ENCODE results near the gene NUF2.
A peak's percentile ranks its signal among the peaks of the same experiment; 100 is the strongest.
"Not testable (repeated sequence)": the region's sequence is repeated elsewhere in the genome, so short reads cannot be mapped to it uniquely, and the experiment has no call there.

The NUF2 gene

DNA sequence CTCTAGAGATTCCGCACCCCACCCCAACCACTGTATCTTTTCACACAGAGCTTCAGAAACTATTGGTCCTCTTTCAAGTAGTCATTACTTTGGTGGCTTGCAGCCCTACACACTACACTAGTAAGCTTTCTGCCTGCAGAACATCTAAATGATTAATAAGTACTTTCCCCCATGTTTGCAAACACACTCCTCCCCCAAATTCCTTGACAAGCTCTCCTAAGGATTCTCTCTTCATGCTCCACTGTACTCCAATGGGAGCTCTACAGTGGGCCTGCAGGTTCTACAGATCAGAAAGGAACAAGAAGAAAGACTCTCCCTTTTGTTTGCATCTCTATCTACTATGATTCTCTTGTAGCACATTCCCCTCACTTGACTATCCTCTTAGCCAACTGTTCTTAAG, 16.3 kb upstream of the NUF2 start:
- H3K4me3 ChIP-seq (ENCODE audit: control insufficient read depth, low read depth, low read length), result no peak overlapping the region
- TF ChIP-seq, protein P1, sequence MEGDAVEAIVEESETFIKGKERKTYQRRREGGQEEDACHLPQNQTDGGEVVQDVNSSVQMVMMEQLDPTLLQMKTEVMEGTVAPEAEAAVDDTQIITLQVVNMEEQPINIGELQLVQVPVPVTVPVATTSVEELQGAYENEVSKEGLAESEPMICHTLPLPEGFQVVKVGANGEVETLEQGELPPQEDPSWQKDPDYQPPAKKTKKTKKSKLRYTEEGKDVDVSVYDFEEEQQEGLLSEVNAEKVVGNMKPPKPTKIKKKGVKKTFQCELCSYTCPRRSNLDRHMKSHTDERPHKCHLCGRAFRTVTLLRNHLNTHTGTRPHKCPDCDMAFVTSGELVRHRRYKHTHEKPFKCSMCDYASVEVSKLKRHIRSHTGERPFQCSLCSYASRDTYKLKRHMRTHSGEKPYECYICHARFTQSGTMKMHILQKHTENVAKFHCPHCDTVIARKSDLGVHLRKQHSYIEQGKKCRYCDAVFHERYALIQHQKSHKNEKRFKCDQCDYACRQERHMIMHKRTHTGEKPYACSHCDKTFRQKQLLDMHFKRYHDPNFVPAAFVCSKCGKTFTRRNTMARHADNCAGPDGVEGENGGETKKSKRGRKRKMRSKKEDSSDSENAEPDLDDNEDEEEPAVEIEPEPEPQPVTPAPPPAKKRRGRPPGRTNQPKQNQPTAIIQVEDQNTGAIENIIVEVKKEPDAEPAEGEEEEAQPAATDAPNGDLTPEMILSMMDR (conservative IDR thresholded peaks at IDR 0.05; ENCODE audit: control insufficient read depth, insufficient read depth, low read depth, low read length), result no peak
- no peak for DNase-seq (ENCODE audit: low read depth)

DNA sequence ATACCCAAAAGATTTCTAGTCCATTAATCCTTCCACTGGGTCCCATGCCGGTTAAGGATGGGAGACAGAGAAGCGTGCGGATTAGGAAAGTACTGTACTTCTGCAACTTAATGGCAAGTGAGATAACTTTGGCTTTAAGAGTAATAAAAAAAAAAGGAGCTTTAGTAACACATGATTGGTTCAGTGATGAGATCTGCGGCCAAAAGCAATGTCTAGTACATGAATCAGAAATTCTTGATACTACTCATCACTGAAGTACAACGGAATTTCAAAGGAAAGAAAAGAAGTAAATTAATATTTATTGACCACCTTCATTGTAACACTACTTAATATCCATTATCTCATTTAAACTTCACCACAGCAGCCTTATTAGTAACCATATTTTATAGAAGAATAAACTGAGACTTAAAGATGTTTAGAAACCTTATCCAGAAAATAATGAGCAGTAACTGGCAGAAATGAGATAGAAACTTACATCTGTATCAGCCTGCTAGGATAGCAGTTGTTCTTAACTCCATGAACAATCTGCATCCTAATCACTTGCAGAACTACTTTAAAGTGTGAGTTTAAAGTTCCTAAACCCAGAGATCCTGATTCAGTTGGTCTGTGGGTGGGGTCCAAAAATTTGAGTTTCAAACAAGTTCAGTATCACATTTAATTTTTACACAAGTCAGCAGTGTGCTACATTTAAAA, 14.1 kb upstream of the NUF2 start:
- H3K4me3 ChIP-seq (ENCODE audit: control insufficient read depth, low read depth, low read length), result no peak overlapping the region
- TF ChIP-seq, protein P1 (conservative IDR thresholded peaks at IDR 0.05; ENCODE audit: control insufficient read depth, insufficient read depth, low read depth, low read length), result no peak
- peak; percentile 88 for DNase-seq (ENCODE audit: low read depth)

DNA sequence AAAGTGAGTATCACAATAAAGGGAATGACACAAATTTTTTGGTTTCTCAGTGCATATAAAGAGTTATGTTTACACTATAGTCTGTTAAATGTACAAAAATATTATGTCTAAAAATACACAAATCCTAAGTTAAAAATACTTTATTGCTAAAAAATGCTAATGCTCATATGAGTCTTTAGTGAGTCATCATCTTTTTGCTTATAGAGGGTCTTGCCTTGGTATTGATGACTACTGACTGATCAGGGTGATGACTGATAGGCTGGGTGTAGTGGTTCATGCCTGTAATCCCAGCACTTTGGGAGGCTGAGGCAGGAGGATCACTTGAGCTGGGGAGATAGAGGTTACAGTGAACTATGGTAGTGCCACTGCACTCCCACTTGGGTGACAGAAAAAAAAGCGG, 12.9 kb upstream of the NUF2 start:
- DNase-seq (ENCODE audit: low read depth), result peak; percentile 30
- no peak overlapping the region for H3K4me3 ChIP-seq (ENCODE audit: control insufficient read depth, low read depth, low read length)
- TF ChIP-seq, protein P1 (conservative IDR thresholded peaks at IDR 0.05; ENCODE audit: control insufficient read depth, insufficient read depth, low read depth, low read length), result no peak

DNA sequence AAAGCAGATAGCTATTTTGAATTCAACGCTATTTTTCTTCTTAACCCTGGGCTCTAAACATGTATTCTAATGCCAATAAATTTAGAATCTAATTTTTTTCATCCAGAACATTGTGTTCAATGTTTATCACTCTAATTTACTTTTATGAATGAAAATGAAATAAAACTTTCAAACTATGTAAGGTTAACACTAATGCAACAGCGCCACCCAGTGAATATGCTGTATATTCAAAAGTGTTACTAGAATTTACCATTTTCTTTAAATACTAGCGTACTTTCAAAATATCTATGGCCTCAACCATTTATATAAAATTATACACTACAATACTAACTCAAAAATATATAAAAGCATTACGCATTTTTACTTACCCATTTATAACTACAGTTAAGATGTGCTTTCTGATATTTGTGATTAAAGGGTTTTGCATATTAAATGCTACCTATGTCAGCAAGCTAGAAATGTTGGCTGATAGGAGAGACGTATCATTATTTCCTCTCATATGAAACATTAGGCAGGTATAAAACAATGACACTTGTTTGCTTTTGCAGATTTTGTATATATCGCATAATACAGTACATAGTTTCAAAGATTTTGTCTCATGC, 5.9 kb upstream of the NUF2 start:
- TF ChIP-seq, protein P1 (conservative IDR thresholded peaks at IDR 0.05; ENCODE audit: control insufficient read depth, insufficient read depth, low read depth, low read length), result peak; percentile 54
- no peak overlapping the region for H3K4me3 ChIP-seq (ENCODE audit: control insufficient read depth, low read depth, low read length)
- DNase-seq (ENCODE audit: low read depth), result peak; percentile 69

DNA sequence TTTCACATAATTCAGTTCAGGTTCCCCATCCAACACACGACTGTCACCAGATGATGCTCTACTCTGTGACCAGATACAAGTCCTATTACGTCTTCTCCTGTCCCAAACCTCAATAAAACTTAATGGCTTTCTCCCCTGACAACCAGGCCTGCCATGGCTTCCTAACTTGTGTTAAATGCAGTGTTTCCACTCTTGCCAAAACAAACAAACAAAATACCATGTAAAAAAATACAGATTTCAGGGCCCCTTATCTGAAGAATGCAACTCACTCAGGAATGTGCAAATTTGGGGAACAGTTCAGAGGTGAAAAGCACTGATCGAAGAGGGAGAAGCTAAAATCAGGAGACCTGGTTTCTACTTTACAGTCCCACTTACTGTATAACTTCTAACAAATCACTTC, 863 bp upstream of the NUF2 start:
- peak overlapping the region; percentile 85 for H3K4me3 ChIP-seq (ENCODE audit: control insufficient read depth, low read depth, low read length)
- TF ChIP-seq, protein P1 (conservative IDR thresholded peaks at IDR 0.05; ENCODE audit: control insufficient read depth, insufficient read depth, low read depth, low read length), result no peak
- DNase-seq (ENCODE audit: low read depth), result no peak

DNA sequence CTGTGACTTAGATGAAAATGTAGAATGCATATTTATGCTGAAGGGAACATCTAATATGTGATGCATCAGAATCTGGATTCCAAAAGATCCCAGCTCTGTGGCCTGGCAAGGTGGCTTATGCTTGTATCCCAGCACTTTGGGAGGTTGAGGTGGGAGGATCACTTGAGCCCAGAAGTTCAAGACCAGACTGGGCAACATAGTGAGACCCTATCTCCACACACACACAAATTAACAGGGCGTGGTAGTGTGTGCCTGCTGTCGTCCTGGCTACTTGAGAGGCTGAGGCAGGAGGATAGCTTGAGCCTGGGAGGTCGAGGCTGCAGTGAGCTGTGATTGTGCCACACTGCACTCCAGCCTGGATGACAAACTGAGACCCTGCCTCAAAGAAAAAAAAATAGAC, 1.6 kb downstream of the NUF2 start:
- DNase-seq (ENCODE audit: low read depth), result not testable (repeated sequence)
- peak overlapping the region; percentile 85 for H3K4me3 ChIP-seq (ENCODE audit: control insufficient read depth, low read depth, low read length)

DNA sequence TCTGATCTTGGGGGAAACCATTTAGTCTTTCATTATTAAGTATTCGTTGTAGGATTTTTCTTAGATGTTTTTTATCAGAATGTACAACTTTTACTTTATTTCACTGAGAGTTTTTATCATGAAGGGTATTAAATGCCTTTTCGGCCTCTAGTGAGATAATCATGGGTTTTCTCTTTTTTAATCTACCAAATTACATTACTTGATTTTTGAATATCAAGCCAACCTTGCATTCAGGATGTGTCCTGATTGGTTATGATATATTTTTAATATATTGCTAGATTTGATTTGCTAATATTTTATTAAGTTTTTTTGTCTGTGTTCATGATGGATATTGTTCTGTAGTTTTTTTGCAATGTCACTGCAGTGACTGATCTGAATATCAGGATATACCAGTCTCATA, 9.4 kb downstream of the NUF2 start:
- H3K4me3 ChIP-seq (ENCODE audit: control insufficient read depth, low read depth, low read length), result no peak overlapping the region
- TF ChIP-seq, protein P1 (conservative IDR thresholded peaks at IDR 0.05; ENCODE audit: control insufficient read depth, insufficient read depth, low read depth, low read length), result no peak
- no peak for DNase-seq (ENCODE audit: low read depth)
